GM23338 (cell line): ENCODE measurements around the gene SLC35B1.

Experiments used
- CREB1 ChIP-seq: fragments of 250-450 bp; sonication (Bioruptor Pico); IDR thresholded peaks from 2 replicates; pipeline ENCODE4 v1.5.0; 2020; ENCODE audit warnings: low read depth, mild to moderate bottlenecking, moderate library complexity
- CTCF ChIP-seq, 2 experiments: fragments of 200-600 bp in 1 of 2; sonication (generic) in 1 of 2; conservative IDR thresholded peaks; 2 replicates each; pipeline versions ENCODE4 v1.5.1 to v1.6.1; 2016 to 2017; ENCODE audit warnings: antibody characterized with exemption in 2 of 2, low read depth in 2 of 2, mild to moderate bottlenecking in 2 of 2, moderate library complexity in 1 of 2
- ETS1 ChIP-seq: IDR thresholded peaks from 2 replicates; pipeline ENCODE4 v1.6.1; 2016; ENCODE audit warnings: antibody characterized with exemption
- EZH2 ChIP-seq: fragments of 200-600 bp; sonication (generic); IDR thresholded peaks from one replicate; pipeline ENCODE4 v1.8.0; 2017; ENCODE audit warnings: antibody characterized with exemption, mild to moderate bottlenecking, low read depth; ENCODE audit not compliant: unreplicated experiment
- EZH2phosphoT487 ChIP-seq: fragments of 200-600 bp; sonication (generic); IDR thresholded peaks from one replicate; pipeline ENCODE4 v1.8.1; 2018; ENCODE audit warnings: antibody characterized with exemption; ENCODE audit not compliant: unreplicated experiment
- JUNB ChIP-seq: IDR thresholded peaks from one replicate; pipeline ENCODE4 v1.6.1; 2016; ENCODE audit warnings: antibody characterized with exemption; ENCODE audit not compliant: unreplicated experiment
- POLR2AphosphoS5 ChIP-seq: IDR thresholded peaks from 2 replicates; pipeline ENCODE4 v1.6.1; 2016; ENCODE audit warnings: antibody characterized with exemption, low read depth
- REST ChIP-seq: IDR thresholded peaks from one replicate; pipeline ENCODE4 v1.6.1; 2018; ENCODE audit warnings: antibody characterized with exemption; ENCODE audit not compliant: unreplicated experiment
- ZNF114 ChIP-seq: fragments of 250-450 bp; sonication (Bioruptor Pico); IDR thresholded peaks from 2 replicates; pipeline ENCODE4 v1.5.0; 2020; ENCODE audit warnings: mild to moderate bottlenecking, moderate library complexity
- ZNF462 ChIP-seq: fragments of 250-450 bp; sonication (Bioruptor Pico); IDR thresholded peaks from 2 replicates; pipeline ENCODE4 v1.5.0; 2020; ENCODE audit warnings: mild to moderate bottlenecking, moderate library complexity

- no peak for TF ChIP-seq EZH2phosphoT487
- TF ChIP-seq CREB1 (CRISPR knock-in tag) = no peak
- no peak for TF ChIP-seq CTCF (conservative IDR thresholded peaks at IDR 0.05; ENCODE audit: low read depth in 2 of 2)
- TF ChIP-seq ZNF462 (CRISPR knock-in tag) = no peak
- TF ChIP-seq EZH2 = no peak
- TF ChIP-seq POLR2AphosphoS5 = no peak
- no peak for TF ChIP-seq JUNB
- TF ChIP-seq ETS1 = no peak
- no peak for TF ChIP-seq REST
- no peak for TF ChIP-seq ZNF114 (CRISPR knock-in tag)
Measured at GRCh38 chr17:49722066-49722465, 14.3 kb upstream of the SLC35B1 start.
